IPS-NIHi11 (cell line): ENCODE data around the gene ATP13A2.

ENCODE experiments used
- DNase-seq: peaks from one replicate; pipeline ENCODE4 v3.0.0; 2012; ENCODE audit warnings: mixed read lengths, low spot score

ATP13A2 gene

DNA sequence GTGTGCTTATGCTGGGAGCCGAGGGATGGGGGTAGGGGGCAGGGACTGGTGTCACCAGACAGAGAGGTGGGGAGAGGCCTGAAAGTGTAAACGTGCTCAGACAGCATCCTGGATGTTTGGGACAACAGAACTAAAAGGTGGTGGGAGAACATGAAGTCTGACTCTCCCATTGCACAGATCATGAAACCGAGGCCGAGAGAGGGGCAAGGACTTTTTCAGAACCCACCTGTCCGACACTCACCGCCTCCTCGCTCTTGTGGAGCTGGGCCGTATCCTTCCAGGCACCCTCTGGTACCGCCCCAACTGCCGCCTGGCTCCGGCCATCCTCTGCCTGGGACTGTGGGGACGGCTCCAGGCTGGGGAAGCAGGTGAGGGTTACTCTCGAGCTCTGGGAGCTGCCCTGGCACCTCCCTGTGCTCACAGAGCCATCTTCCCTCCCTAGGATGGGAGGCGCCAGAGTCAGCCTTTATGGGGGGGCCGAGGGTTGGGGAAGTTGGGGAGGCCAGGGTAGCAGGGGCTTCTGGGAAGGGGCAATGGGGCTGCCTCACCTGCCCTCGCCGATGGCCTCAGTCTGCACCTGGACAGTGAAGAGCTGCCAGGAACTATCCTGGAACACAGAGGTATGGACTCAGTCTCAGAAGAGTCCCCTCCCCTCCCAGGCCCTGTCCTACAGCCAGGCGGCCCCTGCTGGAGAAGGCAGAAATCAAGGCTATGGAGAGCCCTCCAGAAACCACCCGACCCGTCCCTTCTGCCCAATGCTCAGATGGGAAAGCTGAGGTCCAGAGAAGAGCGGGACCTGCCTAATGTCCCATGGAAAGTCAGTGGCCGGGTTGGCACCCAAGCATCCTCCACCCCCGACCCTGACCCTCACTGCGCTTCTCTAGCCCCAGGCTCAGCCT lies 7.0 kb downstream of the ATP13A2 start:
- DNase-seq: peak; percentile 55

GRCh38 chr1:17002524-17002902 lies 9.2 kb downstream of the ATP13A2 start:
- DNase-seq: no peak

GRCh38 chr1:17001760-17002523 lies 9.8 kb downstream of the ATP13A2 start:
- no peak for DNase-seq

DNA sequence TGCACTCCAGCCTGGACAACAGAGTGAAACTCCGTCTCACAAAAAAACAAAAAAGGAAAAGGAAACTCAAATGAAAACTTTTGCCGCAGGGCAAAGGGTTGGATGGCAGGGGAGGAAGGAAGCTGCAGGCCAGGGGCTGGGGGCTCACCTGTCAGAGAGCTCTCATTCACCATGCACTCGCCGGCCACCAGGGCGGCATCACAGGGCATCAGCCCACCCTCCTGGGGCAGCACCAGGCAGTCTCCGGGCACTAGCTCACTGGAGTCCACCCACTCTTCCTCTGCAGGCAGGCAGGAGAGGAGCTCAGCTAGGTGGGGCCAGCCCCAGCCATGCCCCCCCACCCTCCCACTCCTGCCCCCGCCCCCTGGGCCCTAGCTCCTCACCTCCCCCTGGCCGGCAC lies 11.9 kb downstream of the ATP13A2 start:
- DNase-seq: peak; percentile 62

DNA sequence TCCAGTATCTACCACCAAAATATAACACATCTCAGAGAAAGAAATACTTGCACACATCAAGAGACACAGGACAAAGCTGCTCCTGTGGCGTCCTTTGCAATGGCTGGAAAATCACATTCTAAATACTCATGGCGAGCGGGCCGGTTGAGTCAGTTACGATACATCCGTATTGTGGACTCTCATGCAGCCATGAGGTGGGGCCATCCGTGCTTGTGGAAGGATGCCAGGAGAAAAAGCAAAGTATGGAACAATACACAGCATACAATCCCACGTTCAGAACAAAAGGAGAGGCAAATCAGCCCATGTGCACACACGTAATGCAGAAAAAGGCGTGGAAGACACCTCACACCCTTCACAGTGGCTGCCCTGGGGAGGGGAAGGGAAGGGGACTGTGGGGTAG lies 13.1 kb downstream of the ATP13A2 start:
- no peak for DNase-seq

- DNase-seq: no peak
Measured at GRCh38 chr1:16996845-16997244, 14.9 kb downstream of the ATP13A2 start.

DNA sequence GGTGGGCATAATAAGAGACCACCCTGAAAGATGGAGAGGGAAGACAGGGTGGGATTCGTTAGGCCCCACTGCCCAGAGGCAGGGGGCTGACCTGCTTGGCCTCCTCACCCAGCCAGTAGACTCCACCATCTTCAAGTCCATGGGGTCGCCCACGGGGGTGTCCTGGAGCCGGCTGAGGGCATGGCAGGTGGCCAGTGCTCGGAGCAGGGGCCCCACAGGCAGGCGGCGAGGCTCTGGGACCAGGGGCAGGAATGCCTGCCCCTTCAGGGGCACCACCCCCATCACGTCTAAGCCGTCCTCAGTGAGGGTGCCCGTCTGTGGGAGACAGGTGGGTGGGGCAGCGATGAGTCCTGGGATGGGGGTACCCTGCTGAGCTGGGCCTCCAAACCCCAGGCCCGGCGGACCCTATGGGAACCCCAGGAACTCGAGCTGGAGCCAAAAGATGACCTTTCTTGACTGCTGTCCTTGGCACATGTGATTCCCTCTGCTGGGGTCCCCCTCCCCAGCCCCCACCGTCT lies 18.1 kb downstream of the ATP13A2 start:
- no peak for DNase-seq

GRCh38 chr1:16992675-16993074 lies 19.1 kb downstream of the ATP13A2 start:
- DNase-seq: no peak

DNA sequence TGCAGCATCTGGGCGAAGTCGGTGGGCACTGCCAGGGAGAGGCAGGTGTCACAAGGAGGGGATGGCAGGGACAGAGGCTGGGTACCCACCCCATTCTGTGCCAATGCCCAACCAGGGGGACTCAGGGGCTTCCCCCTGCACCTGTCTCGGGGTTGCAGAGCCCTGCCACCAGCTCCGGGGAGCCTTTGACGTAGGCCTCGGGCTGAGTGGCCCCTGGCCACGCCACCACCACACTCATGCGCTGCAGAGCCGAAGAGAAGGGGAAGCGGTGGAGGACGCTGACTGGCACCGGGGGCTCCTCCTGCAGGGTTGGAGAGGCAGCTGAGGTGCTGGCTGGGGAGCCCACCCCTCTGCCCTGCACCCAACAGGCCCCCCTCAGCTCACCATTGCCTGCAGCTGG lies 19.6 kb downstream of the ATP13A2 start:
- DNase-seq: no peak

DNA sequence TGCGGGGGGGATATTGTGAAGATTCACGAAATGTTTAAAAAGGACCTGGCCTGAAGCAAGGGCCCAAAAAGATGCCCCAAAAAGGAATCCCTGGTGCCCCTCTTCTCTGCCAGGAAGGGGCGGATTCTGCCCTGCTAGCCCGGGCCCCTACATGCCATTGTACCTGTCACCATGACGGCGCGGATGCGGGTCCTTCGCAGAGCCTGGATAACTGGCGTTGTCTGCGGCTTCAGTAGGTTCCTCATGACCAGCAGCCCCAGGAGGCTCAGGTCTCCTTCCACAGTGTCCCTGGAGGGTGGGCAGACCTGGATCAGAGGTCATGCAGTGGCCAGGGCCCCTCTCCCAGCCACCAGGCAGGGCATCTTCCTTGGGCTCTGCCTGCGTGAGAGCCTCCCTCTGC lies 20.2 kb downstream of the ATP13A2 start:
- no peak for DNase-seq

DNA sequence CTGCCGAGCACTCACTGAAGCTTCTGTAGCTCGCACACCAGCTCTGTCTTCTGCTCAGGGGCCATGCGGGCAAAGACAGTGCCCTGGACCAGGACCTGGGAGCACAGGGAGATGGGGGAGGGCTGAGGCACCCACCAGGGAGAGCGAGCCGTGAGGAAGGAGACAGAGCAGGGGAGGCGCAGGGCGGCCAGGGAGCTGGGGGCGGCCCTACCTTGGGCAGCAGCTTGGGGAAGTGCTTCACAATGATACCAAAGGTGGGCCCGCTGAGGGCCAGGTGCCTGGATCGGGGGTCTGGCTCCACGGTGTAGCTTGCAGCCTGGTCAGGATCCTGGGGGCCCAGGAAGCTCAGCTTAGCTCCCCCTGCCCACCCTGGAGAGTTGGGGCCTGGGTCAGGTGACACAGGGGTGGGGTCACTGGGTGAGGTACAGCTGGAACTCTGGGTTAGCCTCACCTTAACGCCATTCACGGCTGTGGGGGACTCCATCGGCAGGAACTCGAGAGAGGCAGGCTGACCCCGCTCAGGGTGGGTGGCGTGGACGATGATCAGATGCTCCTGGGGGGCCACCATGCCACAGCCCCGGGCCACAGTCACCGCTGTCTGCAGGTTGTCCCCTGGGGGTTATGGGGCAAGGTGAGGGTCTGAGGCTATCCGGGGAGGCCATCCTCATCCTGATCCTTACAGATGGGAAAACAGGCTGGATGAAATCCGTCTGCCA lies 21.9 kb downstream of the ATP13A2 start:
- DNase-seq: no peak

DNA sequence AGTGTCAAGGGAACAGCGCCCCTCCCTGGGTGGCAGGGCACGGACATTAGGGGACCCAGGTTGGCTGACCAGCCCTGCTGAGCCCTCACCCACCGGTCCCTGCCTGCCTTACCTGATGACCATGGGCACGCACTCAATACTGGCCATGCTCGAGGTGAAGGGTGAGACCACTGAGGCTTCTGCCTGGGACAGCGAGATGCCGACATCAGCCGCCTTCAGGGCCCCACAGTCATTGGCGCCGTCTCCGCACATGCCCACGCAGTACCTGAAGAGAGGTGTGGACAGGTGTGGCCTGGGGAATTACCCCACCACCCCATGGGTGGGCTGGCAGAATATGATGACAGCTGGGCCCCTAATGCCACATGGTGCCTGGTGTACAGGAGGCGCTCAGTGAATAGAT lies 23.5 kb downstream of the ATP13A2 start:
- DNase-seq: no peak

DNA sequence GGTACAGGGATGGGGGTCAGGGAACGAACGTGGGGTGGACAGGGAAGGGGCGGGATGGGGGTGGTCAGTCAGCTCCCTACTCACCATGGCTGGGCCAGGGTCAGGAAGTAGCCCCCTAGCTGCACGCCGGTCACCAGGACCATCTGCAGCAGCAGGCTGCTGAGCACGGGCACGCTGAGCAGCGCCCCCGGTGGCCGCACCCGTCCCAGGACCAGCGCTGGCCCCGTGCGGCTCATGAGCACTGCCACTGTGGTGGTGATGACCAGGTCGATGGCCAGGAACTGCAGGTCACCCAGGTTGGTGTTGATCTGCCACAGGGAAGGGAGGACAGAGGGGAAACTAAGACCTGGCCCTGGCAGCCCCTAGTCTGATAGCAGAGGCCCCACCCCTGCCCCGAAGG lies 24.8 kb downstream of the ATP13A2 start:
- DNase-seq: peak; percentile 96

- DNase-seq: no peak
Measured at GRCh38 chr1:16986560-16986959, 25.2 kb downstream of the ATP13A2 start.

- no peak for DNase-seq
Measured at GRCh38 chr1:16986113-16986512, 25.6 kb downstream of the ATP13A2 start.

DNA sequence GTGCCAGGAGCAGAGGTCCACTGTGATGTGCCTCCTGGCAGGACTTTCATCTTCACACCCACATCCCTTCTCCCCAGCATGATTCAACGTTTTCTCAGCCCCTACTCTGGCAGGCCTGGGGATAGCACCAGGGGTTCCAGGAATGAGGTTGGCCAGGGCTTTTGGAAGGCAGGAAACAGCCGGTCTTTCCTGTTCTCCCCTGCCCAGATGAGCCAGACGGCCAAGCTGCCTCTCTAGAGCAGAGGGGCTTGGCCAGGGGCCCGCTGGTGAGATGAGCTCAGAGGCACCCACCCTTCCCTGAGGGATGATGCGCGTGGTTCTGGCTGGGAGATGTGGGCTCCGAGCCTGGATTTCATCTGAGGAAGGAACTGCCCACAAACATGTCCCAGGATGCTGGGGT lies 27.0 kb downstream of the ATP13A2 start:
- DNase-seq: no peak

DNA sequence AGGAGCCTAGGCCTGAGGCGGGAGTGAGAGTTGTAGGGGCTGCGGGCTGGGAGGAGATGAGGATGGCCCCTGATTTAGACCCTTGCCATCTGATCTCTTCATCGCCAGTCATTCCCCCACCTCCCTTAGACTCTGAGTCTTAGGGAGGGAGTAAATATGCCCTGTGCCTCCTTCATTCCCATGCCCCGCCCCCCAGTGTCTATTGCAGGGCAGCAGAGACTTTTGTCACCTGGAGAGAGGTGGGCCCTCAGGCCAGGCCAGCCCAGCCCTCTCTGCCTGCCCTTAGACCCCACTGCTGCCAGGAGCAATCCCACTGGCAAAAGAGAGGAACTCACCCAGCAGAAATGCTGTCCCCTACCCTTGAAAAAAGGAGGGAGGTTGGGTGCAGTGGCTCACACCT lies 28.1 kb downstream of the ATP13A2 start:
- DNase-seq: no peak

GRCh38 chr1:16982902-16983301 lies 28.8 kb downstream of the ATP13A2 start:
- no peak for DNase-seq

DNA sequence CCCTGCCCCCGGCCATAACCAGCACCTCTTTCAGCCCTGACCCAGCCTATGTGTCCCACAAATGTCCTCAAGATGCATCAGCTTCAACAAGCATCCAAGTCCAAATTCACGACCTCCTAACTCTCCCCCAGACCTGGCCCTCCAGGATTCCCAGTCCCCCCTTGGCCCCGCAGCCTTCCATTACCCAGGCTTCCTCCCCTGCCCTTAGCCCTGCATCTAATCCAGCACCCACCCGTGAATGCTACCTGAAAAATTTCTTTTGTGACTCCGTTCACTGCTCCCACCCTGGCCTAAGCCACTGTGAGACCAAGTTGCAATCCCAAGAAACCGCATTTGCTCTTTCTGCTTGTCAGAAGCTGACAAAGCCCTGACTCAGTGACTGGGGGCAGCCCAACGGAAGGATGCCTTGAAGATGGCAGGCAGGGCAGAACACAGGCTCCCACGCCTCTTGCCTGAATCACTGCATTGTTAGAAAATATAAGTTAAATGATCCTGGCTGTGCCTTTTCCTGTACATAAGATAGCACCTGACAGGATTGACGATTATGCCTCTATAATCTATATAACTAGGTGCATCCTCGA lies 30.4 kb downstream of the ATP13A2 start:
- no peak for DNase-seq

GRCh38 chr1:16980473-16981268 lies 31.1 kb downstream of the ATP13A2 start, which contains the start of gene MFAP2:
Gene MFAP2, minus strand, starts transcription at chr1:16980620. Its CDS starts 2,347 bp downstream, at chr1:16978273.
- DNase-seq: peak; percentile 93
